Hepatocyte (in vitro differentiated cells): ENCODE results near the gene FCGR3A.
"Not testable (repeated sequence)": the region's sequence is repeated elsewhere in the genome, so short reads cannot be mapped to it uniquely, and the experiment has no call there.

Experiments used
- EZH2phosphoT487 ChIP-seq: fragments of 200-600 bp; sonication (generic); IDR thresholded peaks from one replicate; pipeline ENCODE4 v1.6.1; 2018; ENCODE audit warnings: antibody characterized with exemption, mild to moderate bottlenecking, low read depth, moderate library complexity; ENCODE audit not compliant: unreplicated experiment, severe bottlenecking
- TF ChIP-seq, protein P1 (sequence below): fragments of 200-600 bp; sonication (generic); IDR thresholded peaks from 2 replicates; pipeline ENCODE4 v1.5.1; 2016; ENCODE audit warnings: antibody characterized with exemption, mild to moderate bottlenecking; ENCODE audit not compliant: poor library complexity

GRCh38 chr1:161525918-161526317 lies 23.7 kb downstream of the FCGR3A start:
- TF ChIP-seq, protein P1, sequence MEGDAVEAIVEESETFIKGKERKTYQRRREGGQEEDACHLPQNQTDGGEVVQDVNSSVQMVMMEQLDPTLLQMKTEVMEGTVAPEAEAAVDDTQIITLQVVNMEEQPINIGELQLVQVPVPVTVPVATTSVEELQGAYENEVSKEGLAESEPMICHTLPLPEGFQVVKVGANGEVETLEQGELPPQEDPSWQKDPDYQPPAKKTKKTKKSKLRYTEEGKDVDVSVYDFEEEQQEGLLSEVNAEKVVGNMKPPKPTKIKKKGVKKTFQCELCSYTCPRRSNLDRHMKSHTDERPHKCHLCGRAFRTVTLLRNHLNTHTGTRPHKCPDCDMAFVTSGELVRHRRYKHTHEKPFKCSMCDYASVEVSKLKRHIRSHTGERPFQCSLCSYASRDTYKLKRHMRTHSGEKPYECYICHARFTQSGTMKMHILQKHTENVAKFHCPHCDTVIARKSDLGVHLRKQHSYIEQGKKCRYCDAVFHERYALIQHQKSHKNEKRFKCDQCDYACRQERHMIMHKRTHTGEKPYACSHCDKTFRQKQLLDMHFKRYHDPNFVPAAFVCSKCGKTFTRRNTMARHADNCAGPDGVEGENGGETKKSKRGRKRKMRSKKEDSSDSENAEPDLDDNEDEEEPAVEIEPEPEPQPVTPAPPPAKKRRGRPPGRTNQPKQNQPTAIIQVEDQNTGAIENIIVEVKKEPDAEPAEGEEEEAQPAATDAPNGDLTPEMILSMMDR = not testable (repeated sequence)
- TF ChIP-seq EZH2phosphoT487 = not testable (repeated sequence)
